H54 (cell line): ENCODE measurements around the gene SLC2A5.

ENCODE experiments used
- DNase-seq: peaks from one replicate; pipeline ENCODE4 v3.0.0; 2011; ENCODE audit warnings: low spot score, mixed read lengths; ENCODE audit not compliant: insufficient read length
- FAIRE-seq: peaks from 3 replicates; lab custom pipeline; 2011; peaks lifted over from hg19 to GRCh38; lab: Jason Lieb, UNC
- POLR2A ChIP-seq: IDR thresholded peaks from 2 replicates; pipeline ENCODE4 v1.6.1; 2011; ENCODE audit warnings: low read depth, mild to moderate bottlenecking, low read length

SLC2A5 gene

DNA sequence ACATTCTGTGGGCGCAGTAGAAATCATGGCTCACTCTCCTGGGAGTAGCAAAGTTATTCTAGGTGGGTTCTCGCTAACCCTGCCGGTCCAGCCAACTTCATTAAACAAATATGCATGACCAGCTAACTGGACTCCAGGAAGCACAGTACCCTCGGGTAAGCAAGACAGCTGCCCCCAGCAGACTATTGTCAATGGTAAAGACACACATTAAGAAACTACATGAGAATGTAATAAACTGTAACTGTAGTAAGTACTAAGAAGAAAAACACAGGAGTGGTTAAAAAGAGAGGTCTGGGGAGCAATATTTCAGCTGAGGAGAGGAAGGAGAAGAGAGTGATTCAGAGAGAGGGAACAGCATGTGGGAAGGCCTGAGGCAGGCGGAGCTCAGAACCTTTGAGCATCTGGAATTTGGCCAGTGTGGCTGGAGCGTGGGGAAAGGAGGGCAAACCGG lies 7.4 kb downstream of the SLC2A5 start:
- DNase-seq (no peak), FAIRE-seq (no peak)
- no peak for TF ChIP-seq POLR2A

DNA sequence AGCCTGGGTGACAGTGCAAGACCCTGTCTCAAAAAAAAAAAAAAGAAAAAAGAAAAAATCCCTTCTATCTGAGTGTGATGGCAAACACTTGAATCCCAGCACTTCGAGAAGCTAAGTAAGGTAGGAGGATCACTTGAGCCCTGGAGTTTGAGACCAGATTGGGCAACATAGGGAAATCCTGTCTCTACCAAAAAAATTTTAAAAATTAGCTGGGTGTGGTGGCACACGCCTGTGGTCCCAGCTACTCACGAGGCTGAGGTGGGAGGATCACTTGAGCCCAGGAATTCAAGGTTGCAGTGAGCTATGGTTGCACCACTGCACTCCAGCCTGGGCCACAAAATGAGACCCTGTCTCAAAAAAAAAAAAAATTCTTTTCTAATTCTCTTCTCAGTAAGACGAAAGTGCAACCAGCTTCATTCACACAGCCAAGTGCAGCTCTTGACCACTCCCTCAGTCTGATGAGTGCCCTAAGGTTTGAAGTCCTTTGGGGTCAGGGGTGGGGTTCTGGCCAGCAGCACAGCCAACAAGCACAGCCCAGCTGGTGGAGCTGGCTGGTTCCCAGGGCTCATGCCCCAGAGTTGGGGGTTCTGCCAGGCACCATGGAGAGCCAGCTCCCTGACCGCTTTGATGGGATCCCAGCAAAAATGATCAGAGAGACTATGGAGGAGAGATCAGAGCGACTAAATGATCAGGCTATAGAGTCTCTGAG lies 8.0 kb downstream of the SLC2A5 start:
- FAIRE-seq = no peak
- TF ChIP-seq POLR2A = no peak
- DNase-seq = no peak

DNA sequence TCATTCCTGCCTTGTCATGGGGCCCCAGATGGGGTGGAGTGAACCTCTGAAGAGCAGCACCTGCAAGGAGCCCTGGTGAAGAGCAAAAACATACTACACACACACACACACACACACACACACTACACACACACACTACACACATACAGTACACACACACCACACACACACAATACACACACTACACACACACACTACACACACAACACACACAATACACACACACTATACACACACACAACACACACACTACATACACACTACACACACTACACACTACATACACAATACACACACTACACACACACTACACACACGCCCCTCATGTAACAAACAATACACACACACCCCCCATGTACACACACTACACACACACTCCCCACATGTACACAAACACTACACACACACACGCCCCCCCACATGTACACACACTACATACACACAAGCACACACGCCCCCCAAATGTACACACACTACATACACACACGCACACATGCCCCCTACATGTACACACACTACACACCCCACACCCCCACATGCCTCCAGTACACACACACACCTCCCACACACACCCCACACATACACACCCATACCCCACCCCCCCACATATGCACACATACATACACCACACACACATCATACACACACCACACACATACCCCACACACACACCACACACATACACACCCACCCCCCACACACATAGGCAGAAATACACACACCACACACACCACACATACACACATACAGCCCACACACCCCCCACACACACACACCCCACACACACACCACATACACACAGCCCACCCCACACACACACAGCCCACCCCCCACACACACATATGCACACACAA lies 9.3 kb downstream of the SLC2A5 start:
- FAIRE-seq (no peak), DNase-seq (no peak)
- TF ChIP-seq POLR2A = no peak

DNA sequence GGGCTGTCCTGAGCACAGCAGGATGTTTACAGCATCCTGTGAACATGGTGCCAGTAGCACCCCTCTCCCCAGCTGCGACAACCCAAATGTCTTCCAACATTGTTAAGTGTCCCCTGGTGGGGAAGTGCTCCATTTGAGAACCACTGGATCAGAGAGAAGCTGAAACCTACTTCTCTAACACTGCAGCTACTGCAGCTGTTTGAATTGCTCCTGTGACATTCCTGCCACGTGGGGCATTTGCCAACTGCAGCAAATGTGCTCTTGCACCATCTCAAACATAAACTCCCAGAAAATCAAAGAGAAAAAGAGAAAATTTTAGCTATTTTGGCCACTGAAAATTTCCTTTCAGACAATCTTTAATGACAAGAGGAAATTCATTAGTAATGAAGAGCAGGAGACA lies 11.0 kb downstream of the SLC2A5 start:
- DNase-seq (no peak), FAIRE-seq (no peak)
- TF ChIP-seq POLR2A = no peak

DNA sequence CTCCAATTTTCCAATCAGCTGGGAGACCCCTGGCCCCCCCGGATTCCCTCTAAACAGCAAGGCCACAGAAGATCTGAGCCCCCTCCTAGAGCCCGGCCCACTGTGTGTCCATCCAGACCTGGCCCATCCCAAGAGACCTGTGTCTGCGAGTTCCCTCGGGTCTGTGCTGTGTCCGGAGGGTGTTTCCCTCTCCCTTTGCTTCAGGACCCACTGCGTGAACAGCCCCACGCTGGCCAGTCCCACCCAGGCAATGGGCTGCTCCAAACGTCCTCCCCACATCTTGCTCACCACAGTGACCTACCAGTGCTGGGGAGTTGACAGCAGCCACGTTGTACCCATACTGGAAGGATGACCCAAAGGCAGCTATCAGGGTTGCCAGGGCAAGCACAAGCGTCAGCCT lies 11.6 kb downstream of the SLC2A5 start:
- no peak for FAIRE-seq
- no peak for TF ChIP-seq POLR2A
- no peak for DNase-seq

DNA sequence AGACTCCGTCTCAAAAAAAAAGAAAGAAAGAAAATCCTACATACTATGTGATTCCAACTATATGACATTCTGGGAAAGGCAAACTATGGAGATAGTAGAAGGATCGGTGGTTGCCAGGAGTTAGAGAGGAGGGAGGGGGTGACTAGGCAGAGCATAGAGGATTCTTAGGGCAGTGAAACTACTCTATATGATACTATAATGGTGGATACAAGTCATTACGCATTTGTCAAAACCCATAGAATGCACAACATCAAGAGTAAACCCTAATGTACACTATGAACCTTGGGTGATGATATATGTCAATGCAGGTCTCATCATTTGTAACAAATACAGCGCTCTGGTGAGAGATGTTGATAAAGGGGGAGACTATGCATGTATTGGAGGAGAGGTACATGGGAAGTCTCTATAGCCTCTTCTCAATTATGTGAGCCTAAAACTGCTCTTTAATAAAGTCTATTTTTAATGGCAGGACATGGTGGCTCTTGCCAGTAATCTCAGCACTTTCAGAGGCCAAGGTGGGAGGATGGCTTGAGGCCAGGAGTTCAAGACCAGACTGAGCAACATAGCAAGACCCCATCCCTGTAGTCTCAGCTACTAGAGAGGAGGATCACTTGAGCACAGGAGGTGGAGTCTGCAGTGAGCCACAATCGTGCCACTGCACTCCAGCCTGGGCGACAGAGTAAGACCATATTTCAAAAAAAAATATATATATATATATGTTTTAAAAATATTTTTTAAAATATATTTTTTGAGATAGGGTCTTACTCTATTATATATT lies 17.0 kb downstream of the SLC2A5 start:
- FAIRE-seq (no peak), DNase-seq (no peak)
- no peak for TF ChIP-seq POLR2A

DNA sequence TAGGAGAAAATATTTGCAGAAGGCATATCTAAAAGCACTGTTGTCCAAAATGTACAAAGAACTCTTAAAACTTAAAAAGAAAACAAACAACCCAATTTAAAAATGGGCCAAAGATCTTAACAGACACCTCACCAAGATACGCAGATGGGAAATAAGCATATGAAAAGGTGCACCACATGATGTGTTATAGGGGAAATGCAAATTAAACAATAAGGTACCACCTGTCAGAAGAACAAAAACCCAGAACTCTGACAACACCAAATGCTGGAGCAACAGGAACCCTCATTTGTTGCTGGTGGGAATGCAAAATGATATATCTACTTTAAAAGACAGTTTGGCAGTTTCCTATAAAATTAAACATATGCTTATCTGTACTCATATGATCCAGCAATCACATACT lies 18.1 kb downstream of the SLC2A5 start:
- TF ChIP-seq POLR2A = no peak
- FAIRE-seq = no peak

DNA sequence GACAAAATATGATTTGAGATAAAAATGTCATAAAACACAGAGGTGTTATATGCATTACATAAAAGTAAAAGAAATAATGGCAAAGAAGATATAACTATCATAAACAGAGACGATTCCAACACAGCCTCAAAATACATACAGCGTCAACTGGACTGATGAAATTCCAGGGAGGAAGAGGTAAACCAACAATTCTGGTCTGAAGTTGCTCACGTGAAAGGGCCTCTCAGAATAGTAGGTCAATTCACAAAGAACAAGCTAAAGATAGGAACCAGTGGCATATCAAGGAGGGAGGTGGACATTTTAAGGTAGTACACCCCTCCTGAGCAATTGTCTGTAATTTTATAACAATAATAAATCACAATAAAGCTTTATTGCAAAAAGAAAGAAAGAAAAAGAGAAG lies 18.6 kb downstream of the SLC2A5 start:
- no peak for TF ChIP-seq POLR2A
- DNase-seq (no peak), FAIRE-seq (no peak)

More for the DNA sequence above, 18.1 kb downstream of the SLC2A5 start:
- no peak for DNase-seq

DNA sequence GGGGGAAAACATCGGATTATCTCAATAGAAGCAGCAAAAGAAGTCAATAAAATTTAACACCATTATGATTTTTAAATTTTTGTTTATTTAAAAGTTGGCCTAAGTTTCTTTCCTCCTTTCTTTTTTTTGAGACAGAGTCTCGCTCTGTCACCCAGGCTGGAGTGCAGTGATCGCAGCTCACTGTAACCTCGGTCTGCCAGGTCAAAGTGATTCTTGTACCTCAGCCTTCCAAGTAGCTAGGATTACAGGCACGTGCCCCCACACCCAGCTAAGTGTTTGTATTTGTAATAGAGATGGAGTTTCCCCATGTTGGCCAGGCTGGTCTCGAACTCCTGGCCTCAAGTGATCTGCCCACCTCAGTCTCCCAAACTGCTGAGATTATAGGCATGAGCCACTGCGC lies 20.9 kb downstream of the SLC2A5 start:
- no peak for DNase-seq
- no peak for TF ChIP-seq POLR2A
- no peak for FAIRE-seq

DNA sequence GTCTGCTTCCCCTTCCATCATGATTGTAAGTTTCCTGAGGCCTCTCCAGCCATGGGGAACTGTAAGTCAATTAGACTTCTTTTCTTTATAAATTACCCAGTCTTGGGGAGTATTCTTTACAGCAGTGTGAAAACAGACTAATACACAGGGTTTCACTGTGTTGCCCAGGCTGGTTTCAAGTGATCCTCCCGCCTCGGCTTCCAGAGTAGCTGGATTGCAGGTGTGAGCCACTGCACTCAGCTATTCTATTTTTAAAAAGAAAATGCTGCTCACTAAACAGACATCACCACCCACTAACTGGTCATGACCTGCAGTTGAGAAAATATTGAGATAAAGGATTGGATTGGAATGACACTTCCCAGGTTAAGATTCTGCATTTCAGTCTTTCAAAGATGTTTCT lies 22.4 kb downstream of the SLC2A5 start:
- TF ChIP-seq POLR2A = no peak

DNA sequence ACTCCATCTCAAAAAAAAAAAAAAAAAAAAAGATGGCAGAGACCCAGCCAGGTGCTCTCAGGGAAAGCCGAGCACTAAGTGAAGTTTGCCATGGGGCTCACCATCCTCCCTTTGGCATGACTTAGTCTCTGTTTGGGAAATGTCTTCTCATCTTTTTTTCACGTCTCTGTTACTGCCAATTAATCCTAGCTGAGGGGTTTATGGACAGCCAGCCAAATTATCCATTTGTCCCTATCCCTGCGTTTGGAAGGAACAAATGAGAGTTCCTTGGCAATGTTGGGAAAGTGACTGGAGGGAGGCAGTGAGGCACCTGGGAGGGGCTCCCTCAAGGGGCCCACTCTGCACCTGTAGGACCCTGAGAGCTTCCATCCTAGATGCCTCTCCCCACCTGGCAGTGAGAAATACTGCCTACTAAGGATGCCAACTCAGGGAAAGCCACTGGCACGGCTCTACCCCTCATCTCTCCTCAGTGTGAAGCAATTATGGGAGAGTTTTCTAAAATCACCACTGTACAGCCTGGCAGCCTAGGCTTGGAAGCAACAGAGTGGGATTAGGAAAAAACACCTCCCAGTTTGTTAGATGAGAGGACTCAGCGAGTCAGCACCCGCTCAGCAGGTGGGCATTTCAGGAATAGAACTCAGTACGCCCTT lies 23.4 kb downstream of the SLC2A5 start:
- no peak for FAIRE-seq
- DNase-seq = no peak
- TF ChIP-seq POLR2A = no peak

More for the DNA sequence above, 22.4 kb downstream of the SLC2A5 start:
- DNase-seq (no peak), FAIRE-seq (no peak)

DNA sequence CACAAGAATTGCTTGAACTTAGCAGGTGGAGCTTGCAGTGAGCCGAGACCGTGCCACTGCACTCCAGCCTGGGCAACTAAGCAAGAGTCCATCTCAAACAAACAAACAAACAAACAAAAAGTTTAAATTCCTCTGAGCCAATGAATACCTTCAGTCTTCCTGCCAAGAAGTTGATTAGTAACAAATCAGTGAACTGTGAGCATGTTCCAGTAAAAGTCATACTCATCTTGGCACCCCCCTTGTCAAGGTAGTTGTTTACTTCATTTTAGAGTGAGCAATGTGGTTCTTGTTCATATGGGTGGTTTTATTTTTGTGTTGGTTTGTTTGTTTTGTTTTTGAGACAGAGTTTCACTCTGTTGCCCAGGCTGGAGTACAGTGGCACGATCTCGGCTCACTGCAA lies 25.2 kb downstream of the SLC2A5 start:
- no peak for DNase-seq
- TF ChIP-seq POLR2A = no peak
- FAIRE-seq = no peak

DNA sequence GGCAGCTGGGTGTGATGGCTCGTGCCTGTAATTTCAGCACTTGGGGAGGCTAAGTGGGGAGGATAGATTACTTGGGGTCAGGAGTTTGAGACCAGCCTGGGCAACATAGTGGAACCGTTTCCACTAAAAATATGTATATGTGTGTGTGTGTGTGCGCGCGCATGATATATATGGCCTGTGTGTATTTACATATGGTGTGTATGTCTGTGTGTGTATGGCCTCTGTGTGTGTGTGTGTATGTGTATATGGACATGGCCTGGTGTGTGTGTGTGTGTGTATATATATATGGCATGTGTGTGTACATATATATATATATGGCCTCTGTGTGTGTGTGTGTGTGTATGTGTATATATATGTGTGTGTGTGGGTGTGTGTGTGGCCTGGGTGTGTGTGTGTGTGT lies 27.2 kb downstream of the SLC2A5 start:
- no peak for TF ChIP-seq POLR2A

DNA sequence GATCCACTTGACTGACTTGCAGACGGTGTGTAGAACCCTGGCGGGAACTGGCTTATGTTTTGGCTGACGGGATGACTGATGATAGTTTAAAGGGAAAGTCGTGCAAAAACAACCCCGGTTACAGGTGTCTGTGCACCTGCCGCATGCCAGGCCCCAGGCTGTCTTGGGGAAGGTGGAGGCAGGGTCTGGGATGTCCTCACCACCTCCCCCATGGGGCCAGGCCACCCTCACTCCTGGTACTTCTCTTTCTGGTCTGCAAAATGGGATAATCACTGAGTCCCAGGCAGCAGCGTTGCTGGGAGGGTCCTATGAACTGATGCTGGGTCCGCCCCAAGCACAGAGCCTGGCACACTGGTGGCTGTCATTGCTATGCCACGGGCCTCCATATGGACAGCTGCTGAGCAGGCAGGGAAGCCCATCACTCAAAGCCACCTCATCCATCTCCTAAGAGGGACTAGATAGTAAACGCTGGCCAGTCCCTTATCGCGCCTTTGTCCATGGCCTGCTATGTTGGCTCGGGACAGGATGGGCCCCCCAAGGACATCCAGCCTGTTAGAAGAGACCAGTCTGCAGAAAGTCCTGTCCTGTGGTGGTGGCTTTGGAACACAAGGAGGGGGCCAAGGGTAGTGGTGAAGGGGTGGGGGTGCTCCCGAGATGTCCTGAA lies 28.2 kb downstream of the SLC2A5 start:
- no peak for TF ChIP-seq POLR2A
- FAIRE-seq (no peak), DNase-seq (no peak)

More for the DNA sequence above, 27.2 kb downstream of the SLC2A5 start:
- DNase-seq (no peak), FAIRE-seq (no peak)
